Hepatocyte (in vitro differentiated cells): ENCODE results near the gene MFRP. TPM values are rescaled to one million over a fixed set of nuclear protein-coding genes. Genes with fewer than 3 reads are reported as not detected.
A peak's percentile ranks its signal among the peaks of the same experiment; 100 is the strongest.

ENCODE experiments used
- DNase-seq: peaks from one replicate; pipeline ENCODE4 v3.0.0-alpha.2; 2016; ENCODE audit warnings: low spot score
- H2AFZ ChIP-seq: fragments of 200-600 bp; sonication (generic); 2 replicates; pipeline ENCODE4 v1.6.0; 2016; ENCODE audit warnings: antibody characterized with exemption, mild to moderate bottlenecking
- H3K27ac ChIP-seq: fragments of 200-600 bp; sonication (generic); 2 replicates; pipeline ENCODE4 v1.5.1; 2016; ENCODE audit warnings: mild to moderate bottlenecking
- H3K27me3 ChIP-seq: fragments of 200-600 bp; sonication (generic); 2 replicates; pipeline ENCODE4 v1.6.1; 2016
- H3K36me3 ChIP-seq: fragments of 200-600 bp; sonication (generic); replicated peaks from 2 replicates; pipeline ENCODE4 v1.5.1; 2016; ENCODE audit warnings: low read depth; ENCODE audit not compliant: insufficient read depth
- H3K4me1 ChIP-seq: fragments of 200-600 bp; sonication (generic); 2 replicates; pipeline ENCODE4 v1.5.1; 2016; ENCODE audit warnings: mild to moderate bottlenecking, moderate library complexity; ENCODE audit not compliant: insufficient read depth
- H3K4me2 ChIP-seq: fragments of 200-600 bp; sonication (generic); 2 replicates; pipeline ENCODE4 v1.6.0; 2016
- H3K4me3 ChIP-seq: fragments of 200-600 bp; sonication (generic); 2 replicates; pipeline ENCODE4 v1.5.1; 2016; ENCODE audit warnings: mild to moderate bottlenecking
- H3K79me2 ChIP-seq: fragments of 200-600 bp; sonication (generic); 2 replicates; pipeline ENCODE4 v1.6.0; 2017; ENCODE audit warnings: mild to moderate bottlenecking
- H3K9me2 ChIP-seq: fragments of 200-600 bp; sonication (generic); replicated peaks from 2 replicates; pipeline ENCODE4 v1.6.0; 2017; ENCODE audit warnings: mild to moderate bottlenecking; ENCODE audit not compliant: insufficient read depth
- H3K9me3 ChIP-seq: fragments of 200-600 bp; sonication (generic); 2 replicates; pipeline ENCODE4 v1.5.1; 2016; ENCODE audit warnings: low read depth, mild to moderate bottlenecking
- H4K20me1 ChIP-seq: fragments of 200-600 bp; sonication (generic); 2 replicates; pipeline ENCODE4 v1.6.0; 2016; ENCODE audit warnings: mild to moderate bottlenecking; ENCODE audit not compliant: insufficient read depth, poor library complexity, severe bottlenecking
- EZH2 ChIP-seq: fragments of 200-600 bp; sonication (generic); IDR thresholded peaks from 2 replicates; pipeline ENCODE4 v1.6.1; 2016; ENCODE audit warnings: antibody characterized with exemption, mild to moderate bottlenecking, borderline replicate concordance
- EZH2phosphoT487 ChIP-seq: fragments of 200-600 bp; sonication (generic); IDR thresholded peaks from one replicate; pipeline ENCODE4 v1.6.1; 2018; ENCODE audit warnings: antibody characterized with exemption, mild to moderate bottlenecking, low read depth, moderate library complexity; ENCODE audit not compliant: unreplicated experiment, severe bottlenecking
- WGBS: methylation state at CpG from one replicate; pipeline ENCODE4 v1.1.6; 2016; ENCODE audit warnings: low lambda C conversion rate; ENCODE audit errors: missing lambda C conversion rate; 5-methylcytosine and 5-hydroxymethylcytosine counted together
- polyA plus RNA-seq: library from polyadenylated mRNA; unstranded; fragments of >200 nt; fragmentation: Nextera tagmentation; extraction: Ambion mirVana; gene quantifications from 2 replicates; pipeline ENCODE4 v1.2.1, GENCODE V29; 2016
- total RNA-seq: library from RNA; depleted of rRNA; stranded (reverse); fragments of >200 nt; gene quantifications from 2 replicates; pipeline ENCODE4 v1.2.3, GENCODE V29; 2014
- TF ChIP-seq, protein P1 (sequence below): fragments of 200-600 bp; sonication (generic); IDR thresholded peaks from 2 replicates; pipeline ENCODE4 v1.5.1; 2016; ENCODE audit warnings: antibody characterized with exemption, mild to moderate bottlenecking; ENCODE audit not compliant: poor library complexity

Gene MFRP
- total and polyA plus RNA-seq, 2 experiments from 2014 or later: not detected

DNA sequence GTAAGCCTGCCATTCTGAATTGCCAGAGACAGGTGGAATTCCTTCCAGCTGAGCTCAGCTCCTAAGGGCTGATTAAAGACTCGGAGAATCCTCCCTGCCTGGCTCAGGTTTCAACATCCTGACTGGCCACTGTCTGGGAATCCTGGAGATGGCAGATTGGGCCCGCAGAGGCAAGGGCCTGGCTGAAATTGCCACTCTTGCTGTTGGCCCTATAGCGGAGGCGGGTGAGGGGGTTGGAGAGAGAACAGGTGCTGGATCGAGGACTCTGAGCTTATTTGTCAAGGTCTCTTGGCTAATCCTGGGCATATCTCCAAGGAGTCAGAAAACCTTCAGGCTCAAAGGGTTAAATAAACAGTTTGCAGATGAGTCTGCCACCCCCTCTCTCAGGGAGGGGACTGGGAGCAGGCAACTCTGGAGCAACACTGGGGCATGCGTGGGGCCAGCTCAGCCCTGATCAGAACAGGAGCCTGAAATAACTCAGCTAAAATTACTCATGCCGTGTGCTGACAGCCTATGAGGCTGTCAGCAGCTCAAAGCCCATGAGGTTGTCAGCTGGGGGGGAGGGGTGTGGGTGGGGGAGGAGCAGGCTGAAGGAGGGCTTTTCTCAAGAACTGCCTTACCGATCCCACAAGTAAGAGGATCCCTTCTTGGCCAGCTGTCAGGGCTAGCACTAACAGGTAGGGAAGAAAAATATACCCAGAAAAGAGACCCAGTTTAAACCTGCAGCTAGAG, 14.7 kb upstream of the MFRP start:
- Histone ChIP-seq H3K9me2 (no peaks in the 10 kb centered on the region), H3K9me3 (no peaks in the 10 kb centered on the region), H3K36me3 (no peaks in the 10 kb centered on the region), H2AFZ (no peak overlapping the region), H3K27ac (peak overlapping the region; percentile 81), H3K27me3 (no peaks in the 10 kb centered on the region), H4K20me1 (no peaks in the 10 kb centered on the region), H3K4me2 (peak overlapping the region; percentile 88), H3K4me3 (no peak overlapping the region), H3K4me1 (peaks cover 36% of the 10 kb centered on the region), H3K79me2 (no peaks in the 10 kb centered on the region)
- TF ChIP-seq, protein P1, sequence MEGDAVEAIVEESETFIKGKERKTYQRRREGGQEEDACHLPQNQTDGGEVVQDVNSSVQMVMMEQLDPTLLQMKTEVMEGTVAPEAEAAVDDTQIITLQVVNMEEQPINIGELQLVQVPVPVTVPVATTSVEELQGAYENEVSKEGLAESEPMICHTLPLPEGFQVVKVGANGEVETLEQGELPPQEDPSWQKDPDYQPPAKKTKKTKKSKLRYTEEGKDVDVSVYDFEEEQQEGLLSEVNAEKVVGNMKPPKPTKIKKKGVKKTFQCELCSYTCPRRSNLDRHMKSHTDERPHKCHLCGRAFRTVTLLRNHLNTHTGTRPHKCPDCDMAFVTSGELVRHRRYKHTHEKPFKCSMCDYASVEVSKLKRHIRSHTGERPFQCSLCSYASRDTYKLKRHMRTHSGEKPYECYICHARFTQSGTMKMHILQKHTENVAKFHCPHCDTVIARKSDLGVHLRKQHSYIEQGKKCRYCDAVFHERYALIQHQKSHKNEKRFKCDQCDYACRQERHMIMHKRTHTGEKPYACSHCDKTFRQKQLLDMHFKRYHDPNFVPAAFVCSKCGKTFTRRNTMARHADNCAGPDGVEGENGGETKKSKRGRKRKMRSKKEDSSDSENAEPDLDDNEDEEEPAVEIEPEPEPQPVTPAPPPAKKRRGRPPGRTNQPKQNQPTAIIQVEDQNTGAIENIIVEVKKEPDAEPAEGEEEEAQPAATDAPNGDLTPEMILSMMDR: no peak
- TF ChIP-seq EZH2phosphoT487 (no peak), EZH2 (no peak)
- DNase-seq: peak; percentile 87
- WGBS: 7% methylated on average over 8 of the region's 8 CpGs

DNA sequence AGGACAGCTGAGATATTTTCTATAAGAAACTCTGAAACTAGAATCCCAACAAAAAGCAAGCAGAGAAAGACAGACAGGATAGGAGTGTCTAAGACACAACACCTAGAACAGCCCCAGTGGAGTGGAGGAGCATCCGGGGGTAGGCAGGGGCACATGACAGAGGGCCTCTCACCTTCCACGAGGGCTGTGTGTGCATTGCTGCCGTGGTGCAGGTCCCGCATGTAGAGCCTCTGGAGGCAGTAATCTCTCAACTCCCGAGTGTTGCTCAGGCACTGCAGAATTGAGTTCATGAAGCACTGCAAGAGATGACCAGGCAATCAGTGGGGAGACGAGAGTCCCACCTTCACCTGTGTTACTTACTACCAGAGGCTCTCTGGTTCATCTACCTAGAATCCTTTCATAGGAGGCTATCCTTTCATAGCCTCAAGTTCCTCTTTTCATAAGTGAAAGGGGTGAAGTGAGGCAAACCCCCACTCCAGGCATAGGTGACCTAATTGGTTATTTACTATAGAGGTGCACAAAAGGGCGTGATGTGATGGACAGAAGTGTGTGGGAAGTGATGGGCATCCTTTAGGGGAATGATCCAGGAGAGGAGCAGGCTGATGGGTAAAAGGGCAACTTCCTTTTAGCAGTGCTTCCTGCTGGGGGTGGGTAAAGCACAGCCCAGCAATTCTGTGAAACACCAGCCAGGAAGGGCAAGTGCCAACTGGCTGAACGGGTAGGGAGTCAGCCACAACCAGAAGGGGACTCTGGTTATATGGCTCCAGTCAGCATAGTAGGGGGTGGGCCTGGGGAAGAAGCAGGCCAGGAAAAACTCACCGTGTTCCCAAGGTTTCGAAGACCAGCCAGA, 13.1 kb upstream of the MFRP start:
- Histone ChIP-seq H3K4me3 (no peak overlapping the region), H3K4me1 (peaks cover 26% of the 10 kb centered on the region), H4K20me1 (no peaks in the 10 kb centered on the region), H3K9me2 (no peaks in the 10 kb centered on the region), H3K4me2 (no peak overlapping the region), H3K36me3 (no peaks in the 10 kb centered on the region), H3K27ac (no peak overlapping the region), H3K79me2 (no peaks in the 10 kb centered on the region), H2AFZ (no peak overlapping the region), H3K9me3 (no peaks in the 10 kb centered on the region), H3K27me3 (no peaks in the 10 kb centered on the region)
- DNase-seq: no peak
- TF ChIP-seq EZH2phosphoT487: no peak
- TF ChIP-seq, protein P1: no peak
- TF ChIP-seq EZH2: no peak
- 87% methylated on average over 10 of the region's 10 CpGs for WGBS

DNA sequence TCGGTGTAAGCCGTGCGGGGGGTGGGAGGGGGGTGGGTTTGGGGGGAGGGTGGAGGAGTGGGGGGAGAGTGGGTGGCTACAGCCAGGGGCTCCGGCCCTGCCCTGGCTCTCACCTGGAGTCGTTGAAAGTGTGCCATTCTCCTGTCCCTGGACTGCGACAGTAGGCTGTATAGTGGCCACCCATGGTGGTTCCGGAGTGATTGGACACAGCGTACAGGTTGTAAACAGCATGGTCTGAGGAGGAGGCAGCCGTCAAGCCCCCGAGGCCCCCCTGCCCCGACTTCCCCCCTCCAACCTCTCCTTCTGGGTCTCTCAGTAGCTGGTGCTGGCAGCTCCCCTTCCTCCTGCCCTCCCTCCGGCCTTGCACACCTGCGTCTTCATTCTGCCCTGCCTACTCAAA, 10.6 kb upstream of the MFRP start:
- Histone ChIP-seq H3K36me3 (no peaks in the 10 kb centered on the region), H3K4me3 (no peak overlapping the region), H2AFZ (peak overlapping the region; percentile 83), H3K27ac (no peak overlapping the region), H3K9me3 (no peaks in the 10 kb centered on the region), H3K4me2 (peak overlapping the region; percentile 95), H3K4me1 (peaks cover 19% of the 10 kb centered on the region), H4K20me1 (no peaks in the 10 kb centered on the region), H3K9me2 (no peaks in the 10 kb centered on the region), H3K27me3 (no peaks in the 10 kb centered on the region), H3K79me2 (no peaks in the 10 kb centered on the region)
- DNase-seq: no peak
- WGBS: 40% methylated on average over 7 of the region's 13 CpGs
- TF ChIP-seq EZH2phosphoT487: no peak
- TF ChIP-seq, protein P1: no peak
- TF ChIP-seq EZH2: no peak
